Measurements from ENCODE around the gene RNF223.

RNF223 gene

DNA sequence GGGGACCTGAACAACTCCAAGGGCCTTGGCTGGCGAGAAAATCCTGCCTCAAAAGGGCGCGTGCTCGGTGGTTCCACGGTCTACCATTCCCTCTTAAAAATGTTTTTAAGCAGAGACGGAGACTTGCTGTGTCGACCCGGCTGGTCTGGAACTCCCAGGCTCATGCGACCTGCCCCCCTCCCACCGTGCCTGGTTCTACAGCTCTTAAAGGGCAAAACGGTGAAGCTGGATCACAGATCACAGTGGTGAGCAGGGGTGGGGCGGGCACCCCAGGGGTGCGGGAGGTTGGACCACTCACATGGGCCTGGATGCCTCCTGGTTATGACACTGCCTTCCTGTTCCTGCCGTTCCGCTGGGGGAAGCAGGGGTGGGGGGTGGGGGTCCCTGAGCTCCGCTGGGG, 46.0 kb upstream of the RNF223 start:
- Histone ChIP-seq H3K9me3 (no peaks in the 10 kb centered on the region), H3K4me3 (ENCODE audit: low read depth in 1 of 2, low read length in 1 of 2) (no peak overlapping the region), H3K27me3 (peaks cover 86% of the 10 kb centered on the region), H3K27ac (no peak overlapping the region), H3K36me3 (no peaks in the 10 kb centered on the region), H3K4me1 (ENCODE audit: control insufficient read depth in 1 of 2, insufficient read depth in 1 of 2, low read depth in 1 of 2, low read length in 1 of 2) (peaks cover 10 to 16% of the 10 kb centered on the region in 2 experiments)
- TF ChIP-seq, protein P1, sequence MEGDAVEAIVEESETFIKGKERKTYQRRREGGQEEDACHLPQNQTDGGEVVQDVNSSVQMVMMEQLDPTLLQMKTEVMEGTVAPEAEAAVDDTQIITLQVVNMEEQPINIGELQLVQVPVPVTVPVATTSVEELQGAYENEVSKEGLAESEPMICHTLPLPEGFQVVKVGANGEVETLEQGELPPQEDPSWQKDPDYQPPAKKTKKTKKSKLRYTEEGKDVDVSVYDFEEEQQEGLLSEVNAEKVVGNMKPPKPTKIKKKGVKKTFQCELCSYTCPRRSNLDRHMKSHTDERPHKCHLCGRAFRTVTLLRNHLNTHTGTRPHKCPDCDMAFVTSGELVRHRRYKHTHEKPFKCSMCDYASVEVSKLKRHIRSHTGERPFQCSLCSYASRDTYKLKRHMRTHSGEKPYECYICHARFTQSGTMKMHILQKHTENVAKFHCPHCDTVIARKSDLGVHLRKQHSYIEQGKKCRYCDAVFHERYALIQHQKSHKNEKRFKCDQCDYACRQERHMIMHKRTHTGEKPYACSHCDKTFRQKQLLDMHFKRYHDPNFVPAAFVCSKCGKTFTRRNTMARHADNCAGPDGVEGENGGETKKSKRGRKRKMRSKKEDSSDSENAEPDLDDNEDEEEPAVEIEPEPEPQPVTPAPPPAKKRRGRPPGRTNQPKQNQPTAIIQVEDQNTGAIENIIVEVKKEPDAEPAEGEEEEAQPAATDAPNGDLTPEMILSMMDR (IDR thresholded peaks at IDR 0.05): no peak

DNA sequence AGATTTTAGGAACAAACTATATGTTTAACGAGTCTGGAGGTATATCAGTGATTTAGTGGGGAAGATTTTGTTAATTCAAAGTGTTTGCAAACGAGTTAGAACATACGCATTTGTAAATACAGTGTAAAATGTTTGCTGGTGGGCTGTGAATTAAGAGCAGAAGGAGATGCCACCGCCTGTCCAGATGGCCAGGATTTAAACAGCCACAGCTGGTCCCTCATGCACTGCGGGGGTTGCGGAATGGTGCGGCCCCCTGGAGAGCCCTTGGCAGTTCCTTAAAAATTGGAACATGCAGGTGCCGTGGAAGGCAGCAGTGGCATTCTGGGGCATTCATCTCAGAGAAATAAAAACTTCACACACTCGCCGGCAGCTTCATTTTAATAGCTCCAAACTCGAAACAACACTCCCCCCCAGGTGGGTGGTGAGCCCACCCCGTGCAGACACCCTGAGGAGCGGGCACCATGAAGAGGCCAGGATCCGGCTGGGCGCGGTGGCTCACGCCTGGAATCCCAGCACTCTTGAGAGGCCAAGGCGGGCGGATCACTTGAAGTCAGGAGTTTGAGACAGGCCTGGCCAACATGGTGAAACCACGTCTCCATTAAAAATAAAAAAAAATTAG, 45.3 kb upstream of the RNF223 start:
- H3K36me3 ChIP-seq: no peaks in the 10 kb centered on the region
- TF ChIP-seq, protein P1 (IDR thresholded peaks at IDR 0.05): no peak
- peaks cover 14 to 18% of the 10 kb centered on the region in 2 experiments for H3K4me1 ChIP-seq (ENCODE audit: control insufficient read depth in 1 of 2, insufficient read depth in 1 of 2, low read depth in 1 of 2, low read length in 1 of 2)
- H3K9me3 ChIP-seq: no peaks in the 10 kb centered on the region
- H3K4me3 ChIP-seq (ENCODE audit: low read depth in 1 of 2, low read length in 1 of 2): no peak overlapping the region
- no peak overlapping the region for H3K27ac ChIP-seq
- peaks cover 93% of the 10 kb centered on the region for H3K27me3 ChIP-seq

DNA sequence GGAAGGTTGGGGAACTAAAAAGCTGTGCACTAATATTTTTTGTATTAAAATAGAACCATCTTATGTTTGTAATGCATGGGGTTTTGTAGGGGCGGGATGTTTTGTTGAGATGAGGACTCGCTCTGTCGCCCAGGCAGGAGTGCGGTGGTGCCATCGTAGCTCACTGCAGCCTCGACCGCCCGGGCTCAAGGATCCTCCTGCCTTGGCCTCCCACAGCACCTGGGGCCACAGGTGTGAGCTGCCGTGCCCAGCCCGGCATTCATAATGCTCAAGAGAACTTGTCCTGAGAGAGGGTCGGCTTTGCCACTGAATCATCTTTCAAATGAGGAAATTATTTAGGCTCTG, 44.7 kb upstream of the RNF223 start:
- no peaks in the 10 kb centered on the region for H3K9me3 ChIP-seq
- H3K36me3 ChIP-seq: no peaks in the 10 kb centered on the region
- TF ChIP-seq, protein P1 (IDR thresholded peaks at IDR 0.05): no peak
- H3K27me3 ChIP-seq: peaks cover 97% of the 10 kb centered on the region
- no peak overlapping the region for H3K4me3 ChIP-seq (ENCODE audit: low read depth in 1 of 2, low read length in 1 of 2)
- no peak overlapping the region for H3K27ac ChIP-seq
- peaks cover 14 to 18% of the 10 kb centered on the region in 2 experiments for H3K4me1 ChIP-seq (ENCODE audit: control insufficient read depth in 1 of 2, insufficient read depth in 1 of 2, low read depth in 1 of 2, low read length in 1 of 2)

DNA sequence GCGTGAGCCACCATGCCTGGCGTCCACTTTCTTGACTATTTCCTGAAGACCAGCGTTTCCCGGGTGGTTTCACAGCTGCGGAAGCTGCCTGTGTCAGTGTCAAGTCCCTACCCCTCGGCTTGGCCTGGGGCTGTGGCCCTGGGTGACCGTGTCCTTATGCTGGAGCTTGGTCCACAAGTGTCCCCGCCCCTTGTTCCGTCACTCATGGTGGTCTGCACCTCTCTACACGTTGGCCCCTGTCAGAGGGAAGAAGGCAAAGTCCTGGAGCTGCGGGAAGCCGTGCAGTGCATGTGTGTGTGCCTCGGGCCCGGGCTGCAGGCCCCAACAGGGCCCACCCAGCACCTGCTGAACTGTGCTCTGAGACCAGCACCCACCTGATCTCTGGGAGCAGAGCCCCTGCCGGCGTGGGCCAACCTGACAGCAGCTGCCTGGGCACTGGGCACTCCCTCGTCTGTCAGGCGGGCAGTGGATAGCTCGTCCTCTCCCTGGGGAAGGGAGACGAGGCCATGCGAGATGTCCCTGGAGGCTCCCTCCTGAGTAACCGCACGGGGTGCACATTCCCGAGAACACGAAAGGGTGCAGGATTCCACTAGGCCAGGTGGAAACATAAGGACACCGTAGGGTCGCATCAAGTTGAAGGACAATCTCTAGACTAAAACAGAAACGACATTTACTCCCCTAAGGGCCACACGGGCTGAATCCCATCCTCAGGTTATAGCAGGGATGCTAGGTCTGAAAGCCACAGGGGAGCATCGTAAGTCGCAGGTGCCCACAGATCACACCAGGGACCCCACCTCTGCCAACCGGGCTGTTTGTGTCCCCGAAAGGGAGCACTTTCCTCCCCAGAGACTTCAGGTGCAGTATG, 44.1 kb upstream of the RNF223 start:
- Histone ChIP-seq H3K36me3 (no peaks in the 10 kb centered on the region), H3K27ac (no peak overlapping the region), H3K4me1 (ENCODE audit: control insufficient read depth in 1 of 2, insufficient read depth in 1 of 2, low read depth in 1 of 2, low read length in 1 of 2) (peaks cover 14 to 18% of the 10 kb centered on the region in 2 experiments), H3K4me3 (ENCODE audit: low read depth in 1 of 2, low read length in 1 of 2) (no peak overlapping the region), H3K9me3 (peaks cover 4% of the 10 kb centered on the region), H3K27me3 (peaks cover 91% of the 10 kb centered on the region)
- TF ChIP-seq, protein P1 (IDR thresholded peaks at IDR 0.05): no peak

DNA sequence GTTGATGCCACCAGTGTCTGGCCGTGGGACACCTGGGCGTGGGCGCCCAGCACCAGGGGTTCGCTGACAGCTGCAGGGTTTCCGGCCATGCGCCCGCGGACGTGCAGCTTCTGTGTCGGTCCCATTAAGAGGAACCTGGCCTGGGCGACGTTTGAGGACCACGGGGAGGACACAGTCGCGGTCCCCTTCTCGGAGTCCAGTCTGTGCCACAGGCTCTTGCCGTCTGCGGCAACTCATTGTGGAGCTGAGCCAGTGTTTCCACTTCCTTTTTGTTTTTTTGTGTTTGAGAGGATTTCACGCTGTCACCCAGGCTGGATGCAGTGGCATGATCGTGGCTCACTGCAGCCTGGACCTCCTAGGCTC, 43.3 kb upstream of the RNF223 start:
- Histone ChIP-seq H3K4me1 (ENCODE audit: control insufficient read depth in 1 of 2, insufficient read depth in 1 of 2, low read depth in 1 of 2, low read length in 1 of 2) (peaks cover 13 to 17% of the 10 kb centered on the region in 2 experiments), H3K27me3 (peaks cover 83% of the 10 kb centered on the region), H3K4me3 (ENCODE audit: low read depth in 1 of 2, low read length in 1 of 2) (no peak overlapping the region), H3K9me3 (peaks cover 4% of the 10 kb centered on the region), H3K36me3 (no peaks in the 10 kb centered on the region), H3K27ac (no peak overlapping the region)
- TF ChIP-seq, protein P1 (IDR thresholded peaks at IDR 0.05): no peak

Data from neutrophil (primary cell).